Superior temporal gyrus (tissue), 1 donor: ENCODE measurements around the gene DCN.
"Not testable (repeated sequence)": the region's sequence is repeated elsewhere in the genome, so short reads cannot be mapped to it uniquely, and the experiment has no call there.

Source experiments
- DNase-seq: peaks from one replicate; pipeline ENCODE4 v3.0.0-alpha.2; 2016; ENCODE audit errors: extremely low spot score

Gene DCN

GRCh38 chr12:91182636-91183455 is at the start of gene DCN:
Gene DCN, minus strand, starts transcription at chr12:91182817. Its CDS starts 4,265 bp downstream, at chr12:91178552.
- DNase-seq: no peak

DNA sequence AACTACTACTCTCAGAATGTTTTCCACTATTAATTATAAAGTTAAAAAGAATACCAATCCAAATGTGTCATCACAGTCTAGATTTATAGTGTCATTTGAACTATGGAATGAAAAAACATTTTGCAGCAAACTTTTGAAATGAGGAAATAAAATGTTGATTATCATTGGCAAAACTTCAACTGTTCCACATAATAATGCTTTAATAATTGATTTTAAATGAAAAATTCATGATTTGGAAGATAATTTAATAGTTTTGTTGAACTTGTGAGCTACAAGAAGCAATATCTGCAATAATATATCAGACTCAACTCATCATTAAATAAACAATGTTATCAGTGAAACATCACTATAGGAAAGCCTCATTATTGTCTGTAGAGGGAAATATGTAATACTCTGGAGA is 48.2 kb upstream of the DCN start:
- no peak for DNase-seq

DNA sequence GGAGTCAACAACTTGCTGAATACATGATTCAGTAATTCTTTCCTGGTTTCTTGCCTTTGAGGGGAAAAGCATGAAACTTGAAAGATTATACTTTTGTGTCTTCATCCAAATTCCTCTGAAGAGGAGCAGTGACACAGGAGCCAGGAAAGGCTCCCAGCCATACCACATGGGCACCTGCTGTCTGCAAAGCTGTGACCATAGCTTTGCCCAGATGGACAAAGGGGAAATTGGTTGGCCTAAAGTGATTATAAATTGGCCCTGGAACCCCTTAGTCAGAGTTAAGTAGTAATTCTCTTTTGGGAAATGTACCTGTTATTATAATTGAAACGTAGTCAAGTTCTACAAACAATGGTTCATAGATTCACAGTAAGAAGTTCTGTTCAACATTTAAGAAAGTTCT is 44.3 kb upstream of the DCN start:
- DNase-seq: no peak

- DNase-seq: no peak
Observed at GRCh38 chr12:91225316-91225715, 42.7 kb upstream of the DCN start.

- no peak for DNase-seq
Observed at GRCh38 chr12:91224401-91224800, 41.8 kb upstream of the DCN start.

DNA sequence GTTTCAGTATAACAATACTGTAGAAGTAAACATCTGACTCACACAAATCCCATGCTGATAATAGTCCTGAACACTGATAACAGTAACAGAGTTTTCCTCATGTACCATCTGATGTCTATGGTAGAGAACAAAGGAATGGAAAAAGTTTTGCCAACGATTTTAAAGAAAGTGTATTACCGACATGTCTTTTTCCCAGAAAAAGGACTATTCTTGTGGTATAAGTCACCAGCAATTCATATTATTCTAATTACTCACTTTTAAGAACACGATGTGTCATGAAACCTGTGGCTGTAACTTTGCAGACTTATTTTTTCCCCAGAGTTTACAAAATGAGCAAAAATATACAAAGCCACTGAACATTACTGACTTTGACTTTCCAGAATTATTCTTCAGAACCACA is 40.1 kb upstream of the DCN start:
- DNase-seq: no peak

- DNase-seq: no peak
Observed at GRCh38 chr12:91219919-91220318, 37.3 kb upstream of the DCN start.

DNA sequence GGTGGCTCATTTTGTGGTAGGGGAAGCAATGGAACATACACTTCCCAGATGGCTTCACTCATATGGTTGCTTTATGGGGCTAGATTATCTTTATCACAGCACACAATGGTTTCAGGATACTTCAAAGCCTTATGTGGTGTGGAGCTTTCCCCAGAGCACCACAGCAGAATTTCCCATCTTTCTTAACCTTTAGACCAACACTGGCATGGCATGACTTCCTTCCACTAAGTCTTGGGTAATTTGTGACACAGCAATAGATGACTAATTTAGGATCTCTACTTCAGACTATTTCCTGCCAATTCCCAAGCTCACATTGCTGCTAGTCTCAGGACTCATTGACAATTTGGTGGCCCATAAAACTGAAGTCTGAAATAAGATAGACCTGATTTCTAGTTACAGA is 36.9 kb upstream of the DCN start:
- DNase-seq: no peak

DNA sequence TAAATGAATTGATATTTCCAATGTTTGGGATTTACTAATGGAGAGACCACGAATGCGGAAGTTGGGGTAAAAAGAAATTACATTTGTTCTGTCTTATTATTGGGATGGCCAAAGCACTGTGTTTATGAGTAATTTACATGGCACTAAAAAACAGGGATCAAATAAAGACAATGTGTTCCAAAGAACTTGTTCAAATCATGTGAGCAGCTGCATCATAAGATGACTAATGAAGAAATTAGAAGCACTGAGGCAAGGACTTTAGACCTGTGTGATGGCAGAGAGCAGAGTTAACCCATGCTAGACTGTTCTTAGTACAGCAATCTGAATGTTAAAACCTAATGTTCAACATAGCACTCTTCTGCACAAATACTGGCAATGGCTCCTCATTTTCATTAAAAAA is 34.3 kb upstream of the DCN start:
- DNase-seq: no peak

- DNase-seq: no peak
Observed at GRCh38 chr12:91215940-91216454, 33.4 kb upstream of the DCN start.

- DNase-seq: no peak
Observed at GRCh38 chr12:91211866-91212265, 29.2 kb upstream of the DCN start.

DNA sequence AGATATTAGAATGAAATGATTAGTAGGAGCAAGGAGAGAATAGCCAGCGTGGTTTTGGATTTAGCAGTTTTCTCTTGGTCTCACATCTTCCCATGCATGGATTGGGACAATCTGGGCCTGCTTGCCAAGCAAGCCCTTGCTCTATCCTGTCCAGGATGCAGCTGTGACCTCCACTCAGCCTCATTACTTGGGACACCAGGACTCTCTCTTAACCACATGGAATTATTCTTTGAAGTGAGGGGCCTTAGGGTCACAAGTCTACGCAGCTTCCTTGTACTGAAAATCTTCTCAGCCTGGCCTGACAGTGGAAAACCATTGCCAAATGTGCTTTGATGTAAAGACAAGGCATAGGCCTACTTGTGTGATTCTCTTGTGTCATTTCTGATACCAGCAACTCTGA is 28.0 kb upstream of the DCN start:
- DNase-seq: no peak

GRCh38 chr12:91210144-91210543 is 27.5 kb upstream of the DCN start:
- no peak for DNase-seq

- not testable (repeated sequence) for DNase-seq
Observed at GRCh38 chr12:91207301-91207700, 24.7 kb upstream of the DCN start.

DNA sequence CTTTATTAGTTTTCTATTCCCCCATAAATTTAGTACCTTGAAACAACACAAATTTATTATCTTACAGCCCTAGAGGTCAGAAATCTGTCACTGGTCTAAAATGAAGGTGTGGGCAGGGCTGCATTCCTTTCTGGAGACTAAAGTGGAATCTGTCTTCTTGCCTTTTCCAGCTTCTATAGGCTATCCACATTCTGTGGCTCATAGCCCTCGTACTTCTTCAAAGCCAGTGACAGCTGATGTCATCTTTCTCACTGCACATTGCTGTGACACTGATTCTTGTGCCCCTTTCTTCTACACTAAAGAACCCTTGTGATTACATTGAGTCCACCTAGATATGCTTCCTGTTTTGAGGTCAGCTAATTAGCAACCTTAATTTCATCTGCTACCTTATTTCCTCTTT is 23.2 kb upstream of the DCN start:
- no peak for DNase-seq

GRCh38 chr12:91204421-91204820 is 21.8 kb upstream of the DCN start:
- DNase-seq: no peak

DNA sequence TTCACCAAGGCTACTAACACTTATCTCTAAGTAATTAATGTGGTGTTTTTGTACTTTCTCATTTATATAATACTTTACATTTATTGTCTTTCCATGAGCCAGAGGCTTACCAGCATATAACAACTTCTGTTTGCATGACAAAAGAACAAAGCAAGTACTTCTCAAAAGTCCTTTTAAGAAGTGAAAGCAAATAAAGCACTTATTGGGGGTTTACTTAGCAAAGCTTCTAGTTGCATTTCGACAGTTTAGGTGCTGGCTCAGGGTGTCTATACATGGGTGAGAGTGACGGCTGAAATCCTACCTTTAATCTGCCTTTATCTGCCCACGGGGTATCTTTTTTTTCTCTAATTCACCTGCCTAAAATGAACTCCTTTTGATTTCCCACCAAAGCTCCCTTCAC is 21.0 kb upstream of the DCN start:
- no peak for DNase-seq

- DNase-seq: no peak
Observed at GRCh38 chr12:91202390-91202789, 19.8 kb upstream of the DCN start.

- no peak for DNase-seq
Observed at GRCh38 chr12:91196436-91196835, 13.8 kb upstream of the DCN start.

- DNase-seq: no peak
Observed at GRCh38 chr12:91194500-91194899, 11.9 kb upstream of the DCN start.

- no peak for DNase-seq
Observed at GRCh38 chr12:91191513-91192111, 9.0 kb upstream of the DCN start.

DNA sequence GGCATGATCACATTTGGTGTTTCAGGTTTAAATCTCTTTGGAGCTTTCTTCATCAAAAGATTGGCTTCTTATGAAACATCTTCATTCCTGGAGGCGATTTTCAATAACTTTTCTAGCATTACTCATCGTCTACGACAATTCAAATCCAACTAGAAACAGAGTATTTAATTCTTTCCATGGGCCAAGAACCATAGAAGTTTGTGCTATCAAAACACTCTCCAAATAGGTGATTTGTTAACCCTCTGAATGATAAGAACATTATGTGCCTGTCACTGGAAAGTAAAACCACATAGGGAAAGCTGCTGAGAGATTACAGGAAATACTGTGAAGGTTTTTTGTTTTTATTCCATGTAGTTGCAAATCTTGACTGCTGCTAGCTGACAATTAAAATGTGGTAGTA is 6.9 kb upstream of the DCN start:
- DNase-seq: no peak

- no peak for DNase-seq
Observed at GRCh38 chr12:91188778-91189177, 6.2 kb upstream of the DCN start.
